Frontal cortex (tissue), 4 donors: ENCODE measurements around the gene FGFR1OP2. TPM values are rescaled to one million over a fixed set of nuclear protein-coding genes. Genes with fewer than 3 reads are reported as not detected.

Source experiments
- DNase-seq, 2 donors: peaks; one replicate each; pipeline ENCODE4 v3.0.0; 2012; ENCODE audit warnings: low spot score in 2 of 2
- FAIRE-seq: peaks from 2 replicates; lab custom pipeline; 2012; peaks lifted over from hg19 to GRCh38; lab: Jason Lieb, UNC
- total RNA-seq: library from RNA; depleted of rRNA; stranded (reverse); fragments of >200 nt; gene quantifications from one replicate; pipeline ENCODE4 v1.2.3, GENCODE V29; 2014
- donor health status: control.
- donor health status: control.
- donor health status: control.

FGFR1OP2 gene
- total RNA-seq, 1 donor from 2014 or later, result 42.0 TPM

GRCh38 chr12:26997003-26997402 lies 58.7 kb downstream of the FGFR1OP2 start:
- FAIRE-seq, result no peak
- DNase-seq, result no peak

- FAIRE-seq (no peak), DNase-seq (no peak)
These were observed 62.7 kb downstream of the FGFR1OP2 start for GRCh38 chr12:27000961-27001360.

- DNase-seq (no peak), FAIRE-seq (no peak)
These were observed 63.4 kb downstream of the FGFR1OP2 start for GRCh38 chr12:27001663-27002062.

- FAIRE-seq, result no peak
- no peak for DNase-seq
These were observed 63.9 kb downstream of the FGFR1OP2 start for GRCh38 chr12:27002141-27002540.

- DNase-seq, result no peak
- no peak for FAIRE-seq
These were observed 65.4 kb downstream of the FGFR1OP2 start for GRCh38 chr12:27003421-27004381.

- FAIRE-seq (no peak), DNase-seq (no peak)
These were observed 67.2 kb downstream of the FGFR1OP2 start for GRCh38 chr12:27005495-27005894.

GRCh38 chr12:27006797-27007467 lies 68.7 kb downstream of the FGFR1OP2 start:
- DNase-seq (no peak), FAIRE-seq (no peak)

- FAIRE-seq (no peak), DNase-seq (no peak)
These were observed 69.8 kb downstream of the FGFR1OP2 start for GRCh38 chr12:27008081-27008480.

- DNase-seq (no peak), FAIRE-seq (no peak)
These were observed 71.6 kb downstream of the FGFR1OP2 start for GRCh38 chr12:27009881-27010301.

GRCh38 chr12:27012239-27012981 lies 74.1 kb downstream of the FGFR1OP2 start:
- no peak for FAIRE-seq
- no peak for DNase-seq

GRCh38 chr12:27012982-27013255 lies 74.6 kb downstream of the FGFR1OP2 start:
- FAIRE-seq, result no peak
- no peak for DNase-seq

GRCh38 chr12:27013611-27014084 lies 75.4 kb downstream of the FGFR1OP2 start:
- FAIRE-seq, result no peak

GRCh38 chr12:27014085-27014858 lies 76.0 kb downstream of the FGFR1OP2 start, which contains the start of gene TM7SF3:
Gene TM7SF3, minus strand, starts transcription at chr12:27014384. Its CDS starts 216 bp downstream, at chr12:27014168.
- no peak for FAIRE-seq
- peak; percentile 90 to 91 for DNase-seq

More at GRCh38 chr12:27013611-27014084, 75.4 kb downstream of the FGFR1OP2 start:
- DNase-seq, result peak in 1 of 2 donors; percentile 10

GRCh38 chr12:27014859-27015729 lies 76.8 kb downstream of the FGFR1OP2 start:
- DNase-seq (no peak), FAIRE-seq (no peak)

GRCh38 chr12:27015730-27016076 lies 77.4 kb downstream of the FGFR1OP2 start:
- no peak for FAIRE-seq

More at GRCh38 chr12:27015730-27016076, 77.4 kb downstream of the FGFR1OP2 start:
- no peak for DNase-seq
